Esophagus muscularis mucosa (tissue), 4 donors: Measurements from ENCODE around the gene SEPTIN8. TPM values are rescaled to one million over a fixed set of nuclear protein-coding genes. Genes with fewer than 3 reads are reported as not detected.

Experiments
- DNase-seq: peaks from one replicate; pipeline ENCODE4 v3.0.0-alpha.2; 2017; ENCODE audit errors: extremely low spot score
- H3K27ac ChIP-seq, 4 donors: fragments of 200-600 bp; sonication (generic); replicated peaks in 1 of 4; 1 replicate in 3 of 4; 2 replicates in 1 of 4; pipeline ENCODE4 v1.5.1; 2016 to 2019; ENCODE audit warnings: mild to moderate bottlenecking in 1 of 4
- H3K27me3 ChIP-seq, 4 donors: fragments of 200-600 bp; sonication (generic); one replicate each; pipeline versions ENCODE4 v1.5.1 to v1.6.0; 2016 to 2019
- H3K36me3 ChIP-seq, 4 donors: fragments of 200-600 bp; sonication (generic); one replicate each; pipeline ENCODE4 v1.5.1; 2016 to 2019
- H3K4me1 ChIP-seq, 4 donors: fragments of 200-600 bp; sonication (generic); one replicate each; pipeline ENCODE4 v1.5.1; 2016 to 2019
- H3K4me3 ChIP-seq, 4 donors: fragments of 200-600 bp; sonication (generic); 1 replicate in 2 of 4; 2 replicates in 2 of 4; pipeline ENCODE4 v1.5.1; 2016 to 2019; ENCODE audit warnings: mild to moderate bottlenecking in 4 of 4, moderate library complexity in 1 of 4
- H3K9me3 ChIP-seq, 4 donors: fragments of 200-600 bp; sonication (generic); 1 replicate in 3 of 4; 2 replicates in 1 of 4; pipeline ENCODE4 v1.5.1; 2016 to 2019
- EP300 ChIP-seq: sonication (generic); formaldehyde crosslinking; IDR thresholded peaks from one replicate; pipeline ENCODE4 v1.6.1; 2017; ENCODE audit warnings: antibody characterized with exemption
- POLR2A ChIP-seq: fragments of 450-650 bp; IDR thresholded peaks from one replicate; pipeline ENCODE4 v1.6.1; 2017; ENCODE audit warnings: antibody characterized with exemption, moderate library complexity, mild to moderate bottlenecking, low read depth
- POLR2AphosphoS5 ChIP-seq, 2 donors: sonication (generic); formaldehyde crosslinking; IDR thresholded peaks; one replicate each; pipeline ENCODE4 v1.6.1; 2017; ENCODE audit warnings: antibody characterized with exemption in 2 of 2
- whole genome bisulfite sequencing: methylation state at CpG from one replicate; pipeline ENCODE4 v1.1.5; 2018; 5-methylcytosine and 5-hydroxymethylcytosine counted together
- intact Hi-C: fragments of 100-400 bp; cut with DNase I; formaldehyde crosslinking; loops from one replicate; pipeline ENCODE4 v1.15.1; 2023
- total RNA-seq, 4 donors: library from RNA; depleted of rRNA; stranded (reverse); fragments of >200 nt; gene quantifications; one replicate each; pipeline versions ENCODE4 v1.1.0 to v1.2.1, GENCODE V29; 2016
- TF ChIP-seq, protein P1 (sequence below), 3 experiments: fragments of 200-600 bp in 2 of 3; fragments of 450-650 bp in 1 of 3; sonication (generic) in 2 of 3; IDR thresholded peaks; one replicate each; pipeline ENCODE4 v1.5.1; 2017 to 2019; ENCODE audit warnings: antibody characterized with exemption in 3 of 3, mild to moderate bottlenecking in 2 of 3, moderate library complexity in 1 of 3

SEPTIN8 gene
- total RNA-seq, 4 donors from 2014 or later = 26.7 to 42.8 (median 36.9) TPM

DNA sequence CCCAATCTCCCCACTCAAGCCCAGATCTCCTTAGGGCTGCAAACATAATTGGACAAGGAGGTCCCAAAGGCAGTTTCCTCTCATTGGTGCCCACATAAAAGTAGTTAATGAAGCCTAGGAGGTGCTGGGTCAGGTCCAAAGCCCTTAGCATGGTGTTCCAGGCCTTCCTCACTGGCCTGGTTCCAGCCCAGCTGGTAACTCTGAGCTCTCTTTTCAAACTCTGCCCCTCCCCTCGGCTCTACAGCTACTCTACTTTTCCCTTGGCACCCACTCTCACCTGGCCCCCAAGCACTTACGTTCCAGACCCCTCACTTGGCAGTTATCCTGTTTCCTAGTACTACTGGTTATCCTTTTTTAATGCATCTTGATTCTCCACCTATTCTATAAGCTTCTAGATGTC lies 9.9 kb downstream of the SEPTIN8 start:
- no peak for DNase-seq
- WGBS = 67% methylated on average over 2 of the region's 2 CpGs
- no peak overlapping the region for H3K4me3 ChIP-seq
- H3K27ac ChIP-seq = peak overlapping the region in 1 of 4 donors; percentile 26
- peaks cover 49 to 55% (median 51%) of the 10 kb centered on the region in 4 donors for H3K4me1 ChIP-seq
- H3K27me3 ChIP-seq = no peaks in the 10 kb centered on the region
- TF ChIP-seq POLR2A (no peak), EP300 (no peak), POLR2AphosphoS5 (IDR thresholded peaks at IDR 0.05) (no peak)
- TF ChIP-seq, protein P1, sequence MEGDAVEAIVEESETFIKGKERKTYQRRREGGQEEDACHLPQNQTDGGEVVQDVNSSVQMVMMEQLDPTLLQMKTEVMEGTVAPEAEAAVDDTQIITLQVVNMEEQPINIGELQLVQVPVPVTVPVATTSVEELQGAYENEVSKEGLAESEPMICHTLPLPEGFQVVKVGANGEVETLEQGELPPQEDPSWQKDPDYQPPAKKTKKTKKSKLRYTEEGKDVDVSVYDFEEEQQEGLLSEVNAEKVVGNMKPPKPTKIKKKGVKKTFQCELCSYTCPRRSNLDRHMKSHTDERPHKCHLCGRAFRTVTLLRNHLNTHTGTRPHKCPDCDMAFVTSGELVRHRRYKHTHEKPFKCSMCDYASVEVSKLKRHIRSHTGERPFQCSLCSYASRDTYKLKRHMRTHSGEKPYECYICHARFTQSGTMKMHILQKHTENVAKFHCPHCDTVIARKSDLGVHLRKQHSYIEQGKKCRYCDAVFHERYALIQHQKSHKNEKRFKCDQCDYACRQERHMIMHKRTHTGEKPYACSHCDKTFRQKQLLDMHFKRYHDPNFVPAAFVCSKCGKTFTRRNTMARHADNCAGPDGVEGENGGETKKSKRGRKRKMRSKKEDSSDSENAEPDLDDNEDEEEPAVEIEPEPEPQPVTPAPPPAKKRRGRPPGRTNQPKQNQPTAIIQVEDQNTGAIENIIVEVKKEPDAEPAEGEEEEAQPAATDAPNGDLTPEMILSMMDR (IDR thresholded peaks at IDR 0.05) = no peak
- no peaks in the 10 kb centered on the region for H3K9me3 ChIP-seq
- H3K36me3 ChIP-seq = peaks cover 27 to 35% (median 33%) of the 10 kb centered on the region in 4 donors
- intact Hi-C loops = no loop called here

GRCh38 chr5:132766806-132767055 lies 10.3 kb downstream of the SEPTIN8 start:
- intact Hi-C loops = no loop called here
- Histone ChIP-seq H3K4me3 (no peak overlapping the region), H3K36me3 (peaks cover 31 to 39% (median 37%) of the 10 kb centered on the region in 4 donors), H3K4me1 (peaks cover 45 to 51% (median 47%) of the 10 kb centered on the region in 4 donors), H3K27me3 (no peaks in the 10 kb centered on the region), H3K27ac (no peak overlapping the region), H3K9me3 (no peaks in the 10 kb centered on the region)
- DNase-seq = no peak
- 100% methylated on average over 1 of the region's 1 CpG for WGBS
- TF ChIP-seq POLR2AphosphoS5 (IDR thresholded peaks at IDR 0.05) (no peak), EP300 (no peak), POLR2A (no peak)
- TF ChIP-seq, protein P1 (IDR thresholded peaks at IDR 0.05) = no peak

DNA sequence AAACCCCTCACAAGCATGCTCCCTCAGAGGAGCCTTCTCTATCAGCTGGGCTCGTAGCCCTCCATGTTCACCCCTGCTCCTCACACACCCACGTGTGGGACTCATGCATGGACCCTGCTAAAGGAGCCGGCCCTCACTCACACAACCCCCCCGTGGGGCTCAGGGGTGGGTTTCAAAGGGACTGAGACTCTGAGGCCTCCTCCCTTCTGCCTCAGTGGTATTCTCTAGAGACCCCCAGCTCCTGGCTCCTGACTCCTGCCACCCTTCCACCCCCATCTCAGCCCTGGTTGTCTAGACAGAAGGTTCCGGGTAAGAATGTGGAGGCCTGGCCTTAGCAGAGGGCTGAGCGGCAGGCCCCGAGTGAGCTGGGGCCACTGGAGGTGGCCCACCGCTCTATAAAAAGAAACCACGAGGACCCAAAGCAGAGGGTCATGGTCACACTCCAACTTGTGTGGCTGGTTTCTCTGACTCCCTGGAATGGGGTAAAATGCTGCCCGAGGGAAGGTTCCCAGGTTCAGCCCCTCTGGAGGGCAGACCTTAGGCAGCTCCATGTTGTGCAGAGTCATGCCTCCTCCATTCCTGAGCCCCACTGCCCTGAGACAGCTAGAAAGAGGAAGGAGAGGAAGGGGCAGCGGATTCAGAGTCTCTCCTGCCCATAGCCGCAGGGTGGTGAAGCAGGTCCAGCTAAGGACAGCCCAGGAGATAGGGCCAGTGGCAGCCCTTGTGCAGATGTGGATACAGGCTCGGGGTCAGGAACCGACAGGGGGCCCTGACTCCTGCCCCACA lies 10.8 kb downstream of the SEPTIN8 start:
- H3K27ac ChIP-seq = no peak overlapping the region
- WGBS = 92% methylated on average over 7 of the region's 14 CpGs
- H3K36me3 ChIP-seq = peaks cover 36 to 44% (median 43%) of the 10 kb centered on the region in 4 donors
- peaks cover 40 to 46% (median 42%) of the 10 kb centered on the region in 4 donors for H3K4me1 ChIP-seq
- no peak for DNase-seq
- TF ChIP-seq, protein P1 (IDR thresholded peaks at IDR 0.05) = no peak
- no peak for TF ChIP-seq POLR2AphosphoS5 (IDR thresholded peaks at IDR 0.05)
- TF ChIP-seq EP300 = no peak
- TF ChIP-seq POLR2A = no peak
- H3K27me3 ChIP-seq = no peaks in the 10 kb centered on the region
- intact Hi-C loops = no loop called here
- H3K4me3 ChIP-seq = no peak overlapping the region
- no peaks in the 10 kb centered on the region for H3K9me3 ChIP-seq

- no peak overlapping the region for H3K27ac ChIP-seq
- TF ChIP-seq POLR2AphosphoS5 (IDR thresholded peaks at IDR 0.05) = no peak
- TF ChIP-seq EP300 = no peak
- TF ChIP-seq POLR2A = no peak
- TF ChIP-seq, protein P1 (IDR thresholded peaks at IDR 0.05) = no peak
- no peak overlapping the region for H3K4me3 ChIP-seq
- H3K9me3 ChIP-seq = no peaks in the 10 kb centered on the region
- 84% methylated on average over 7 of the region's 12 CpGs for WGBS
- no peaks in the 10 kb centered on the region for H3K27me3 ChIP-seq
- H3K36me3 ChIP-seq = peaks cover 44 to 51% (median 50%) of the 10 kb centered on the region in 4 donors
- DNase-seq = no peak
- H3K4me1 ChIP-seq = peaks cover 32 to 40% (median 36%) of the 10 kb centered on the region in 4 donors
- intact Hi-C loops = no loop called here
These were observed 11.6 kb downstream of the SEPTIN8 start for GRCh38 chr5:132765311-132766019.
